Osteoblast (primary cell): ENCODE measurements around the gene ATP1B3. TPM values are rescaled to one million over a fixed set of nuclear protein-coding genes. Genes with fewer than 3 reads are reported as not detected.

Experiments
- DNase-seq: peaks from one replicate; pipeline ENCODE4 v3.0.0; 2011; ENCODE audit warnings: low spot score, mixed read lengths; ENCODE audit not compliant: insufficient read length; ENCODE audit errors: missing footprints
- H2AFZ ChIP-seq: 2 replicates; pipeline ENCODE4 v1.6.0; 2011; ENCODE audit warnings: mild to moderate bottlenecking, low read length
- H3K27ac ChIP-seq: 2 replicates; pipeline ENCODE4 v1.5.1; 2011; ENCODE audit warnings: mild to moderate bottlenecking, low read depth, low read length, moderate library complexity
- H3K27me3 ChIP-seq: 2 replicates; pipeline ENCODE4 v1.6.0; 2012; ENCODE audit warnings: mild to moderate bottlenecking, control low read depth, inconsistent platforms, low read length, moderate library complexity; ENCODE audit not compliant: insufficient read depth
- H3K36me3 ChIP-seq: 2 replicates; pipeline ENCODE4 v1.5.1; 2011; ENCODE audit warnings: mild to moderate bottlenecking, low read length, control low read depth, moderate library complexity; ENCODE audit not compliant: insufficient read depth
- H3K4me1 ChIP-seq: 2 replicates; pipeline ENCODE4 v1.5.1; 2011; ENCODE audit warnings: mild to moderate bottlenecking, low read length, control low read depth, moderate library complexity; ENCODE audit not compliant: insufficient read depth
- H3K4me2 ChIP-seq: 2 replicates; pipeline ENCODE4 v1.6.0; 2011; ENCODE audit warnings: mild to moderate bottlenecking, low read length; ENCODE audit not compliant: insufficient read depth
- H3K4me3 ChIP-seq: fragments of 200-600 bp; sonication (generic); 3 replicates; pipeline ENCODE4 v1.5.1; 2012; ENCODE audit warnings: mild to moderate bottlenecking, low read length, inconsistent platforms; ENCODE audit not compliant: insufficient read depth
- H3K79me2 ChIP-seq: 2 replicates; pipeline ENCODE4 v1.6.0; 2012; ENCODE audit warnings: mild to moderate bottlenecking, low read length, control low read depth, inconsistent platforms; ENCODE audit not compliant: insufficient read depth
- H3K9me3 ChIP-seq: 2 replicates; pipeline ENCODE4 v1.5.1; 2011; ENCODE audit warnings: low read depth, low read length, control low read depth
- H4K20me1 ChIP-seq: 2 replicates; pipeline ENCODE4 v1.6.0; 2012; ENCODE audit warnings: mild to moderate bottlenecking, low read length, control low read depth; ENCODE audit not compliant: insufficient read depth
- CTCF ChIP-seq: IDR thresholded peaks from 2 replicates; pipeline ENCODE4 v1.5.1; 2011; ENCODE audit warnings: mild to moderate bottlenecking, low read depth, low read length, moderate library complexity; ENCODE audit errors: extremely low read depth
- total RNA-seq: library from RNA; depleted of rRNA; stranded (reverse); fragments of >200 nt; gene quantifications from 2 replicates; pipeline ENCODE4 v1.2.3, GENCODE V29; 2012

The ATP1B3 gene
- total RNA-seq: 37.3 and 46.6 TPM in 2 replicates

DNA sequence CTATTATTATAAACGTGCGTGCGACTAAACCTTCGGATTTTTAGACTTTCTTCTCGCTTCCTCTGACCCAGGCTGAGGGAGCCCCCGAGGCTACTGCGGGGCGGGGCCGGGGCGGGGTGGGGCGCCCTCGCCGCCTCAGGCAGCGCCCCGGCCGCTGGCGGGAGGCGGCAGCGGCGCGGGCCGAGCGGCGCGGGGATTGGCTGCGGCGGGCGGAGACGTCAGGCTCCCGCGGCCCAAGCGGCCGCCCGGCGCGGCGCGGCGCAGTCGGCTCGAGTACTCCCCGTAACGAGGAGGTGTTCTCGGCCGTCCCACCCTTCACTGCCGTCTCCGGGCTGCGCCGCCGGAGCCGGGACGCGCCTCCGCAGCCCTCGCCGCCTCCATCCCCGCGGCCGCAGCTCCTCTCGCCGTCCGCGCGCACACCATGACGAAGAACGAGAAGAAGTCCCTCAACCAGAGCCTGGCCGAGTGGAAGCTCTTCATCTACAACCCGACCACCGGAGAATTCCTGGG lies at the start of gene ATP1B3:
Gene ATP1B3 (plus strand): TSS at position 263 of the 510 bp plus-strand sequence. CDS start 159 bp downstream, at position 422.
- Histone ChIP-seq H3K36me3 (no peaks in the 10 kb centered on the region), H3K9me3 (no peaks in the 10 kb centered on the region), H3K27ac (peak within 1 kb of the TSS; percentile 98), H3K4me2 (peak within 1 kb of the TSS; percentile 100), H4K20me1 (peaks cover 3% of the 10 kb centered on the region), H3K27me3 (no peaks in the 10 kb centered on the region), H2AFZ (peak within 1 kb of the TSS; percentile 99), H3K4me3 (peak within 1 kb of the TSS; percentile 93), H3K4me1 (peaks cover 21% of the 10 kb centered on the region), H3K79me2 (peaks cover 43% of the 10 kb centered on the region)
- TF ChIP-seq CTCF: no peak
- DNase-seq: peak; percentile 98

DNA sequence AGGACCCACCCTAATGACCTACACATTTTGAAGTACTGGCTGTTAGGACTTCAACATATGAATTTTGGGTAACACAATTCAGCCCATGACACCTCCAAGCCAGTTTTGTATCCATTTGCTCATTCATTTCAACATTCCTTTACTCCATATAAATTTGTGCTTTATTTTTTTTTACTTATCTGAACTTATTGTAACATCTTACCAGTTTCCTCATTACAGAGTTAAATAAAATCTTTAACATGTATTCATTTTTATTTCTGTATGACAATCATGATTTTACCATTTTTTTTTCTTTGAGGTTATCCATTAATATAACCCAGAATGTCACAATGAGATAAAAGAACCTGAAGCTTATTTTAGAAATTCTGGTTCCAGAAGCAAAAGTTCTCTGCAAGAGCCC lies 48.0 kb upstream of the ATP1B3 start:
- no peak for TF ChIP-seq CTCF
- Histone ChIP-seq H3K4me2 (no peak overlapping the region), H3K36me3 (no peaks in the 10 kb centered on the region), H3K9me3 (no peaks in the 10 kb centered on the region), H3K4me3 (no peak overlapping the region), H2AFZ (no peak overlapping the region), H4K20me1 (no peaks in the 10 kb centered on the region), H3K27me3 (peaks cover 3% of the 10 kb centered on the region), H3K4me1 (no peaks in the 10 kb centered on the region), H3K79me2 (no peaks in the 10 kb centered on the region), H3K27ac (no peak overlapping the region)
- no peak for DNase-seq

GRCh38 chr3:141828890-141829289 lies 47.6 kb upstream of the ATP1B3 start:
- no peaks in the 10 kb centered on the region for H3K36me3 ChIP-seq
- H3K9me3 ChIP-seq: no peaks in the 10 kb centered on the region
- H3K27ac ChIP-seq: no peak overlapping the region
- no peak overlapping the region for H3K4me2 ChIP-seq
- H2AFZ ChIP-seq: no peak overlapping the region
- H3K4me1 ChIP-seq: no peaks in the 10 kb centered on the region
- H3K27me3 ChIP-seq: peaks cover 3% of the 10 kb centered on the region
- H3K4me3 ChIP-seq: no peak overlapping the region
- DNase-seq: no peak
- no peaks in the 10 kb centered on the region for H3K79me2 ChIP-seq
- H4K20me1 ChIP-seq: no peaks in the 10 kb centered on the region
- TF ChIP-seq CTCF: no peak

DNA sequence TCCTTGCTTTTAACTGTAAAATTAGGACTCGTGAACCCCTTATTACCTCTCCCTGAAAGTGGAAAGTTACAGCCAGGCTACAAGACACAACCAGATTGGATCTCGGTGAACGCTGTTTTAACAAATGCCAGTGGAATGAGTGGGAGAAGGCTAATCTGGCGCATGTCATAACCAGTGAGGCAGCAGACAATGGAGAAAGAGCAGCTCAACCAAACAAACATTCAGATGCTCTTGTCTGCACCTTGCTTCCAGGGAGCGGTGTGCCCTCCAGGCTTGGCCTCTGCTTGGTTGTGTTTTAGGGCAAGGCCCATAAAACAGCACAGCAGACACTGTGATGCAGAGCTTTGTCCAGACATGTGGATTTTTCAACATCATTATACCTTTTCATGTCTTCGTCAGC lies 45.9 kb upstream of the ATP1B3 start:
- Histone ChIP-seq H3K4me1 (no peaks in the 10 kb centered on the region), H3K27ac (no peak overlapping the region), H3K9me3 (no peaks in the 10 kb centered on the region), H3K4me2 (no peak overlapping the region), H2AFZ (no peak overlapping the region), H3K36me3 (no peaks in the 10 kb centered on the region), H3K27me3 (peaks cover 3% of the 10 kb centered on the region), H3K79me2 (no peaks in the 10 kb centered on the region), H3K4me3 (no peak overlapping the region), H4K20me1 (no peaks in the 10 kb centered on the region)
- TF ChIP-seq CTCF: no peak
- DNase-seq: no peak
